Testis (tissue), 3 donors: Measurements from ENCODE around the gene ANO3. TPM values are rescaled to one million over a fixed set of nuclear protein-coding genes. Genes with fewer than 3 reads are reported as not detected.

Source experiments
- DNase-seq: peaks from one replicate; pipeline ENCODE4 v3.0.0-alpha.2; 2019
- H3K27ac ChIP-seq, 2 donors: fragments of 200-600 bp; sonication (generic); one replicate each; pipeline ENCODE4 v1.5.1; 2019
- H3K27me3 ChIP-seq: fragments of 200-600 bp; sonication (generic); one replicate; pipeline ENCODE4 v1.5.1; 2019
- H3K36me3 ChIP-seq: fragments of 200-600 bp; sonication (generic); one replicate; pipeline ENCODE4 v1.5.1; 2017; ENCODE audit warnings: low read depth; ENCODE audit errors: missing control alignments
- H3K4me1 ChIP-seq: fragments of 200-600 bp; sonication (generic); one replicate; pipeline ENCODE4 v1.5.1; 2019
- H3K4me3 ChIP-seq, 2 donors: fragments of 200-600 bp; sonication (generic); one replicate each; pipeline ENCODE4 v1.5.1; 2017 to 2019
- H3K9me3 ChIP-seq: fragments of 200-600 bp; sonication (generic); one replicate; pipeline ENCODE4 v1.5.1; 2017
- CTCF ChIP-seq, 3 experiments: fragments of 450-650 bp in 2 of 3; fragments of 200-600 bp in 1 of 3; sonication (generic) in 1 of 3; IDR thresholded peaks; one replicate each; pipeline ENCODE4 v1.5.1; 2016 to 2019; ENCODE audit warnings: antibody characterized with exemption in 3 of 3, mild to moderate bottlenecking in 2 of 3, moderate library complexity in 1 of 3
- POLR2A ChIP-seq: fragments of 450-650 bp; IDR thresholded peaks from one replicate; pipeline ENCODE4 v1.6.1; 2017; ENCODE audit warnings: antibody characterized with exemption, mild to moderate bottlenecking, moderate library complexity
- WGBS, 2 donors: methylation state at CpG; one replicate each; pipeline ENCODE4 v1.1.5; 2018; 5-methylcytosine and 5-hydroxymethylcytosine counted together
- intact Hi-C: fragments of 100-400 bp; cut with DNase I; formaldehyde crosslinking; loops from one replicate; pipeline ENCODE4 v1.15.1; 2023; ENCODE audit warnings: low total_unique reads
- polyA plus RNA-seq: library from polyadenylated mRNA; stranded (reverse); fragments of 350-450 nt; fragmentation: Illumina TruSeq; extraction: RNeasy Lipid Tissue Mini Kit (QIAGEN cat#74804); gene quantifications from one replicate; pipeline ENCODE4 v1.2.3, GENCODE V29; 2014; ENCODE audit warnings: low read depth, low replicate concordance; ENCODE audit not compliant: insufficient read depth
- total RNA-seq, 2 donors: library from RNA; depleted of rRNA; stranded (reverse); fragments of >200 nt; gene quantifications; one replicate each; pipeline ENCODE4 v1.2.3, GENCODE V29; 2016

ANO3 gene
- total and polyA plus RNA-seq, 3 donors from 2014 or later = 1.9 to 2.4 (median 2.2) TPM

GRCh38 chr11:26330262-26330661, 1.7 kb upstream of the ANO3 start:
- intact Hi-C loops = no loop called here
- no peaks in the 10 kb centered on the region for H3K9me3 ChIP-seq
- WGBS, 2 donors = 55 to 64% methylated on average over 4 of the region's 4 CpGs
- DNase-seq = no peak
- TF ChIP-seq POLR2A (no peak), CTCF (IDR thresholded peaks at IDR 0.05) (no peak)
- H3K27me3 ChIP-seq = no peaks in the 10 kb centered on the region
- H3K4me3 ChIP-seq = no peak overlapping the region
- no peak overlapping the region for H3K27ac ChIP-seq
- no peaks in the 10 kb centered on the region for H3K36me3 ChIP-seq
- no peaks in the 10 kb centered on the region for H3K4me1 ChIP-seq

GRCh38 chr11:26332572-26332915, 614 bp downstream of the ANO3 start:
- intact Hi-C loops = no loop called here
- Histone ChIP-seq H3K4me3 (no peak overlapping the region), H3K27ac (no peak overlapping the region), H3K4me1 (no peaks in the 10 kb centered on the region), H3K9me3 (no peaks in the 10 kb centered on the region), H3K27me3 (no peaks in the 10 kb centered on the region), H3K36me3 (no peaks in the 10 kb centered on the region)
- TF ChIP-seq CTCF (IDR thresholded peaks at IDR 0.05) = no peak
- TF ChIP-seq POLR2A = no peak
- DNase-seq = no peak
- 29 to 33% methylated on average over 5 of the region's 5 CpGs for WGBS, 2 donors

- no peaks in the 10 kb centered on the region for H3K9me3 ChIP-seq
- no peak for TF ChIP-seq CTCF (IDR thresholded peaks at IDR 0.05)
- TF ChIP-seq POLR2A = no peak
Observed at GRCh38 chr11:26333906-26334305, 2.0 kb downstream of the ANO3 start.

GRCh38 chr11:26335903-26336302, 4.0 kb downstream of the ANO3 start:
- intact Hi-C loops = no loop called here
- Histone ChIP-seq H3K4me1 (no peaks in the 10 kb centered on the region), H3K27ac (no peak overlapping the region), H3K9me3 (no peaks in the 10 kb centered on the region), H3K36me3 (no peaks in the 10 kb centered on the region), H3K4me3 (no peak overlapping the region), H3K27me3 (no peaks in the 10 kb centered on the region)
- DNase-seq = no peak
- no peak for TF ChIP-seq CTCF (IDR thresholded peaks at IDR 0.05)
- TF ChIP-seq POLR2A = no peak

More at GRCh38 chr11:26333906-26334305, 2.0 kb downstream of the ANO3 start:
- DNase-seq = no peak
- Histone ChIP-seq H3K4me3 (no peak overlapping the region), H3K4me1 (no peaks in the 10 kb centered on the region), H3K36me3 (no peaks in the 10 kb centered on the region), H3K27ac (no peak overlapping the region), H3K27me3 (no peaks in the 10 kb centered on the region)
- 46 to 51% methylated on average over 3 of the region's 3 CpGs for WGBS, 2 donors
- intact Hi-C loops = no loop called here

GRCh38 chr11:26344647-26345046, 12.7 kb downstream of the ANO3 start:
- Histone ChIP-seq H3K27me3 (no peaks in the 10 kb centered on the region), H3K4me1 (no peaks in the 10 kb centered on the region), H3K36me3 (no peaks in the 10 kb centered on the region), H3K27ac (no peak overlapping the region), H3K4me3 (no peak overlapping the region), H3K9me3 (no peaks in the 10 kb centered on the region)
- WGBS, 2 donors = 70 to 75% methylated on average over 2 of the region's 2 CpGs
- DNase-seq = no peak
- intact Hi-C loops = no loop called here
- TF ChIP-seq POLR2A (no peak), CTCF (IDR thresholded peaks at IDR 0.05) (no peak)
